Common myeloid progenitor, CD34-positive (primary cell): ENCODE results near the gene PROSER2.

ENCODE experiments used
- CTCF ChIA-PET: fragments of 350-600 bp; sonication (Branson Sonifier 250); formaldehyde crosslinking; loops from one replicate; lab custom pipeline; 2021; ENCODE audit warnings: antibody characterized with exemption; lab: Charles Lee
- POLR2A ChIA-PET: fragments of 350-600 bp; sonication (Branson Sonifier 250); formaldehyde crosslinking; loops from one replicate; lab custom pipeline; 2021; ENCODE audit warnings: antibody characterized with exemption; lab: Charles Lee
- DNase-seq, 3 donors: peaks; one replicate each; pipeline versions ENCODE4 v3.0.0 to v3.0.0-alpha.2; 2013
- H3K27ac ChIP-seq, 2 experiments: 1 replicate in 1 of 2; 2 replicates in 1 of 2; pipeline ENCODE4 v1.7.0; 2013; ENCODE audit warnings: inconsistent platforms in 2 of 2, low read length in 2 of 2, mild to moderate bottlenecking in 2 of 2, low read depth in 1 of 2, moderate library complexity in 1 of 2; ENCODE audit not compliant: severe bottlenecking in 2 of 2, insufficient read depth in 1 of 2, poor library complexity in 1 of 2
- H3K27me3 ChIP-seq, 5 experiments: replicated peaks in 2 of 5; 1 replicate in 3 of 5; 2 replicates in 2 of 5; pipeline versions ENCODE4 v1.6.1 to v1.7.0; 2013; ENCODE audit warnings: low read length in 4 of 5, mild to moderate bottlenecking in 2 of 5, moderate library complexity in 2 of 5, inconsistent platforms in 1 of 5; ENCODE audit not compliant: insufficient read depth in 5 of 5, control insufficient read depth in 4 of 5
- H3K36me3 ChIP-seq, 4 experiments: 1 replicate in 2 of 4; 2 replicates in 2 of 4; pipeline versions ENCODE4 v1.6.1 to v1.7.0; 2013; ENCODE audit warnings: low read length in 3 of 4, control low read depth in 1 of 4, mild to moderate bottlenecking in 1 of 4; ENCODE audit not compliant: control insufficient read depth in 4 of 4, insufficient read depth in 4 of 4
- H3K4me1 ChIP-seq, 4 experiments: 1 replicate in 3 of 4; 2 replicates in 1 of 4; pipeline versions ENCODE4 v1.6.1 to v1.7.1; 2013; ENCODE audit warnings: low read length in 3 of 4, mild to moderate bottlenecking in 3 of 4, control low read depth in 1 of 4, inconsistent platforms in 1 of 4, moderate library complexity in 1 of 4; ENCODE audit not compliant: control insufficient read depth in 4 of 4, insufficient read depth in 4 of 4; ENCODE audit errors: control extremely low read depth in 1 of 4
- H3K4me3 ChIP-seq, 7 experiments: 1 replicate in 4 of 7; 2 replicates in 3 of 7; pipeline versions ENCODE4 v1.5.1 to v1.7.0; 2013; ENCODE audit warnings: mild to moderate bottlenecking in 7 of 7, low read length in 6 of 7, moderate library complexity in 6 of 7, inconsistent platforms in 2 of 7, low read depth in 2 of 7, control low read depth in 1 of 7; ENCODE audit not compliant: insufficient read depth in 4 of 7, control insufficient read depth in 1 of 7; ENCODE audit errors: extremely low read depth in 1 of 7
- H3K9me3 ChIP-seq, 5 experiments: 1 replicate in 4 of 5; 2 replicates in 1 of 5; pipeline versions ENCODE4 v1.6.1 to v1.7.1; 2013; ENCODE audit warnings: low read length in 4 of 5, mild to moderate bottlenecking in 2 of 5, inconsistent platforms in 1 of 5, low read depth in 1 of 5, moderate library complexity in 1 of 5; ENCODE audit not compliant: control insufficient read depth in 4 of 5, insufficient read depth in 2 of 5; ENCODE audit errors: control extremely low read depth in 1 of 5
- WGBS: methylation state at CpG from one replicate; pipeline ENCODE4 v1.1.5; 2013; ENCODE audit not compliant: insufficient coverage; 5-methylcytosine and 5-hydroxymethylcytosine counted together

Gene PROSER2

GRCh38 chr10:11881030-11881476, 57.9 kb downstream of the PROSER2 start:
- no peaks in the 10 kb centered on the region for H3K27me3 ChIP-seq
- 96% methylated on average over 9 of the region's 11 CpGs for WGBS
- H3K27ac ChIP-seq: no peak overlapping the region
- no peaks in the 10 kb centered on the region for H3K9me3 ChIP-seq
- no peak for DNase-seq
- no peak overlapping the region for H3K4me3 ChIP-seq
- ChIA-PET CTCF (interaction anchor here (1.7 kb wide), 1 partner anchor 9 kb away, joined by 3 read pairs; no protein-coding TSS in a partner anchor), POLR2A (no interaction called here)
- H3K36me3 ChIP-seq: no peaks in the 10 kb centered on the region
- H3K4me1 ChIP-seq: peaks cover 0 to 24% (median 9%) of the 10 kb centered on the region in 4 experiments

GRCh38 chr10:11881477-11882417, 58.6 kb downstream of the PROSER2 start:
- CTCF ChIA-PET: interaction anchor here (0.7 to 1.7 kb wide), 2 partner anchors 10 to 48 kb away, joined by 3 read pairs; no protein-coding TSS in a partner anchor
- no peak overlapping the region for H3K4me3 ChIP-seq
- 95% methylated on average over 18 of the region's 21 CpGs for WGBS
- no peak overlapping the region for H3K27ac ChIP-seq
- POLR2A ChIA-PET: interaction anchor here (0.9 kb wide), 1 partner anchor 40 kb away, joined by 3 read pairs; no protein-coding TSS in a partner anchor
- DNase-seq: no peak
- H3K36me3 ChIP-seq: no peaks in the 10 kb centered on the region
- no peaks in the 10 kb centered on the region for H3K9me3 ChIP-seq
- peaks cover 0 to 19% (median 8%) of the 10 kb centered on the region in 4 experiments for H3K4me1 ChIP-seq
- no peaks in the 10 kb centered on the region for H3K27me3 ChIP-seq

GRCh38 chr10:11882646-11883375, 59.7 kb downstream of the PROSER2 start:
- peak in 2 of 3 donors; percentile 52 to 68 for DNase-seq
- 45% methylated on average over 9 of the region's 14 CpGs for WGBS
- peaks cover 0 to 16% (median 8%) of the 10 kb centered on the region in 4 experiments for H3K4me1 ChIP-seq
- no peaks in the 10 kb centered on the region for H3K36me3 ChIP-seq
- no peak overlapping the region for H3K4me3 ChIP-seq
- no peaks in the 10 kb centered on the region for H3K27me3 ChIP-seq
- H3K9me3 ChIP-seq: no peaks in the 10 kb centered on the region
- ChIA-PET CTCF (interaction anchor here (0.6 to 1.0 kb wide), 4 partner anchors 47 to 187 kb away, joined by 3 to 4 read pairs (median 3); no protein-coding TSS in a partner anchor), POLR2A (interaction anchor here (0.9 kb wide), 1 partner anchor 39 kb away, joined by 3 read pairs; no protein-coding TSS in a partner anchor)
- H3K27ac ChIP-seq: no peak overlapping the region

- H3K36me3 ChIP-seq: no peaks in the 10 kb centered on the region
- H3K4me1 ChIP-seq: peaks cover 0 to 16% (median 8%) of the 10 kb centered on the region in 4 experiments
- H3K4me3 ChIP-seq: no peak overlapping the region
- ChIA-PET CTCF (interaction anchor here (0.7 to 1.7 kb wide), 4 partner anchors 9 to 44 kb away, joined by 3 to 5 read pairs (median 4); no protein-coding TSS in a partner anchor), POLR2A (no interaction called here)
- no peaks in the 10 kb centered on the region for H3K27me3 ChIP-seq
- no peak overlapping the region for H3K27ac ChIP-seq
- 97% methylated on average over 4 of the region's 7 CpGs for WGBS
- H3K9me3 ChIP-seq: no peaks in the 10 kb centered on the region
- no peak for DNase-seq
Observed at GRCh38 chr10:11884706-11885423, 61.7 kb downstream of the PROSER2 start.

- no peaks in the 10 kb centered on the region for H3K27me3 ChIP-seq
- H3K9me3 ChIP-seq: no peaks in the 10 kb centered on the region
- DNase-seq: no peak
- H3K4me3 ChIP-seq: no peak overlapping the region
- H3K27ac ChIP-seq: no peak overlapping the region
- ChIA-PET POLR2A (no interaction called here), CTCF (interaction anchor here (0.7 to 1.7 kb wide), 5 partner anchors 8 to 44 kb away, joined by 3 to 5 read pairs (median 3); no protein-coding TSS in a partner anchor)
- WGBS: 86% methylated on average over 4 of the region's 13 CpGs
- no peaks in the 10 kb centered on the region for H3K36me3 ChIP-seq
- H3K4me1 ChIP-seq: peaks cover 0 to 16% (median 8%) of the 10 kb centered on the region in 4 experiments
Observed at GRCh38 chr10:11885437-11886137, 62.4 kb downstream of the PROSER2 start.

- no peak overlapping the region for H3K4me3 ChIP-seq
- H3K27ac ChIP-seq: no peak overlapping the region
- H3K9me3 ChIP-seq: no peaks in the 10 kb centered on the region
- WGBS: 93% methylated on average over 3 of the region's 6 CpGs
- POLR2A ChIA-PET: no interaction called here
- no peak for DNase-seq
- H3K4me1 ChIP-seq: peaks cover 0 to 16% (median 8%) of the 10 kb centered on the region in 4 experiments
- no peaks in the 10 kb centered on the region for H3K36me3 ChIP-seq
- no peaks in the 10 kb centered on the region for H3K27me3 ChIP-seq
- CTCF ChIA-PET: interaction anchor here (1.3 to 1.7 kb wide), 3 partner anchors 9 to 45 kb away, joined by 3 to 4 read pairs (median 3); no protein-coding TSS in a partner anchor
Observed at GRCh38 chr10:11886138-11886474, 63.0 kb downstream of the PROSER2 start.
